Suprapubic skin (tissue), 3 donors: ENCODE measurements around the gene DBH.

Source experiments
- CTCF ChIP-seq, 2 donors: fragments of 200-600 bp in 1 of 2; fragments of 450-650 bp in 1 of 2; sonication (generic) in 1 of 2; IDR thresholded peaks; one replicate each; pipeline ENCODE4 v1.5.1; 2016 to 2019; ENCODE audit warnings: antibody characterized with exemption in 2 of 2, mild to moderate bottlenecking in 1 of 2, moderate library complexity in 1 of 2
- POLR2A ChIP-seq, 2 donors: fragments of 450-650 bp; IDR thresholded peaks; one replicate each; pipeline ENCODE4 v1.6.1; 2017; ENCODE audit warnings: antibody characterized with exemption in 2 of 2, mild to moderate bottlenecking in 2 of 2, moderate library complexity in 2 of 2

DNA sequence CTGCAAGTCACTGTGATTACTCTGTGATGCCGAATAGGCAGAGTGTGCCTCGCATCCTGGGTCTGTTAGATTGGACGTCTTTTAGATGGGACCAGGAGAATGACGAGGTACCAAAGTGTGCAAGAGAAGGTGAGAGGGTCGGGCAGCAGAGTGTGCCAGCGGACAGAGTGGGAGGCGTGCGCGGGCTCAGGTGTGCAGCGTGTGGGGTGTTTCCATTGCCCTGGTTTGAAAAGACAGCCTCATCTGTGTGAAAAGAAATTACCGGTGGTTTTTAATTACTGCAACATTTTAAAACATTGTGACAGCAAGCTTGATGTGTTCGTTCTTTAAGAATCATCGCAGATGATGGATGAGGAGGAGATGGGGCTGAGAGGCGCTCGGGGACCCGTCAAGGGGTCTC, 22.7 kb upstream of the DBH start:
- no peak for TF ChIP-seq POLR2A (IDR thresholded peaks at IDR 0.05)
- TF ChIP-seq CTCF (IDR thresholded peaks at IDR 0.05): no peak
